WTC11 (cell line): ENCODE data around the gene ALOXE3. TPM values are rescaled to one million over a fixed set of nuclear protein-coding genes. Genes with fewer than 3 reads are reported as not detected.

Source experiments
- ATF2 ChIP-seq: sonication (generic); formaldehyde crosslinking; IDR thresholded peaks from 2 replicates; pipeline ENCODE4 v1.8.1; 2022; ENCODE audit warnings: low read depth, missing genetic modification reagents, borderline replicate concordance
- ATF3 ChIP-seq: sonication (generic); formaldehyde crosslinking; conservative IDR thresholded peaks from 2 replicates; pipeline ENCODE4 v1.8.1; 2022; ENCODE audit warnings: mild to moderate bottlenecking, missing genetic modification reagents
- ATF6 ChIP-seq: sonication (generic); formaldehyde crosslinking; IDR thresholded peaks from 2 replicates; pipeline ENCODE4 v1.8.1; 2023; ENCODE audit warnings: mild to moderate bottlenecking, missing genetic modification reagents
- CREB1 ChIP-seq: sonication (generic); formaldehyde crosslinking; IDR thresholded peaks from 2 replicates; pipeline ENCODE4 v1.8.0; 2023; ENCODE audit warnings: mild to moderate bottlenecking, missing genetic modification reagents
- CREM ChIP-seq: sonication (generic); formaldehyde crosslinking; IDR thresholded peaks from 2 replicates; pipeline ENCODE4 v1.8.1; 2022; ENCODE audit warnings: mild to moderate bottlenecking, missing genetic modification reagents, moderate library complexity
- ELF4 ChIP-seq: sonication (generic); formaldehyde crosslinking; IDR thresholded peaks from 2 replicates; pipeline ENCODE4 v1.8.1; 2022; ENCODE audit warnings: low read depth, mild to moderate bottlenecking, moderate library complexity, missing genetic modification reagents
- EMX1 ChIP-seq: fragments of 250-450 bp; sonication (Bioruptor Pico); IDR thresholded peaks from 2 replicates; pipeline ENCODE4 v1.8.0; 2021; ENCODE audit warnings: mild to moderate bottlenecking
- GABPB1 ChIP-seq: sonication (generic); formaldehyde crosslinking; IDR thresholded peaks from 2 replicates; pipeline ENCODE4 v1.8.1; 2023; ENCODE audit warnings: mild to moderate bottlenecking, missing genetic modification reagents
- HMGA2 ChIP-seq: fragments of 250-450 bp; sonication (Bioruptor Pico); IDR thresholded peaks from 2 replicates; pipeline ENCODE4 v1.4.0; 2021; ENCODE audit warnings: mild to moderate bottlenecking, moderate library complexity
- HMGXB4 ChIP-seq: sonication (generic); formaldehyde crosslinking; IDR thresholded peaks from 2 replicates; pipeline ENCODE4 v1.8.1; 2023; ENCODE audit warnings: mild to moderate bottlenecking, moderate library complexity, missing genetic modification reagents
- IRF1 ChIP-seq: sonication (generic); formaldehyde crosslinking; IDR thresholded peaks from 2 replicates; pipeline ENCODE4 v1.8.0; 2023; ENCODE audit warnings: missing genetic modification reagents
- NR2C2 ChIP-seq: sonication (generic); formaldehyde crosslinking; IDR thresholded peaks from 2 replicates; pipeline ENCODE4 v1.8.0; 2022; ENCODE audit warnings: mild to moderate bottlenecking, missing genetic modification reagents
- OVOL2 ChIP-seq: fragments of 250-450 bp; sonication (Bioruptor Pico); IDR thresholded peaks from 2 replicates; pipeline ENCODE4 v1.9.0; 2021; ENCODE audit warnings: mild to moderate bottlenecking, borderline replicate concordance
- RORB ChIP-seq: fragments of 250-450 bp; sonication (Bioruptor Pico); IDR thresholded peaks from 2 replicates; pipeline ENCODE4 v1.9.0; 2021; ENCODE audit warnings: mild to moderate bottlenecking
- USF2 ChIP-seq: sonication (generic); formaldehyde crosslinking; IDR thresholded peaks from 2 replicates; pipeline ENCODE4 v1.8.1; 2023; ENCODE audit warnings: mild to moderate bottlenecking, missing genetic modification reagents, moderate library complexity
- ZBTB21 ChIP-seq: sonication (generic); formaldehyde crosslinking; IDR thresholded peaks from 2 replicates; pipeline ENCODE4 v1.8.1; 2023; ENCODE audit warnings: mild to moderate bottlenecking, missing genetic modification reagents, borderline replicate concordance
- ZMAT4 ChIP-seq: fragments of 250-450 bp; sonication (Bioruptor Pico); IDR thresholded peaks from 2 replicates; pipeline ENCODE4 v1.9.0; 2021; ENCODE audit warnings: mild to moderate bottlenecking
- ZNF121 ChIP-seq: sonication (generic); formaldehyde crosslinking; IDR thresholded peaks from 2 replicates; pipeline ENCODE4 v1.8.0; 2023; ENCODE audit warnings: missing genetic modification reagents
- ZNF138 ChIP-seq: sonication (generic); formaldehyde crosslinking; conservative IDR thresholded peaks from 2 replicates; pipeline ENCODE4 v1.8.1; 2022; ENCODE audit warnings: mild to moderate bottlenecking, moderate library complexity, missing genetic modification reagents
- ZNF219 ChIP-seq: sonication (generic); formaldehyde crosslinking; IDR thresholded peaks from 2 replicates; pipeline ENCODE4 v1.8.0; 2023; ENCODE audit warnings: missing genetic modification reagents, mild to moderate bottlenecking, borderline replicate concordance
- ZNF263 ChIP-seq: sonication (generic); formaldehyde crosslinking; IDR thresholded peaks from 2 replicates; pipeline ENCODE4 v1.8.1; 2022; ENCODE audit warnings: low read depth, mild to moderate bottlenecking, moderate library complexity, missing genetic modification reagents
- ZNF396 ChIP-seq: fragments of 250-450 bp; sonication (Bioruptor Pico); IDR thresholded peaks from 2 replicates; pipeline ENCODE4 v1.8.0; 2021; ENCODE audit warnings: mild to moderate bottlenecking, moderate library complexity, borderline replicate concordance
- ZNF423 ChIP-seq: fragments of 250-450 bp; sonication (Bioruptor Pico); IDR thresholded peaks from 2 replicates; pipeline ENCODE4 v2.1.2; 2022; ENCODE audit warnings: mild to moderate bottlenecking, moderate library complexity
- ZNF425 ChIP-seq: fragments of 250-450 bp; sonication (Bioruptor Pico); conservative IDR thresholded peaks from 2 replicates; pipeline ENCODE4 v1.9.0; 2021; ENCODE audit warnings: mild to moderate bottlenecking
- ZNF532 ChIP-seq: fragments of 250-450 bp; sonication (Bioruptor Pico); IDR thresholded peaks from 2 replicates; pipeline ENCODE4 v1.9.0; 2021; ENCODE audit warnings: mild to moderate bottlenecking, borderline replicate concordance
- total RNA-seq: library from RNA; stranded (reverse); gene quantifications from 3 replicates; pipeline ENCODE4 v1.2.3, GENCODE V29; 2021

ALOXE3 gene
- total RNA-seq, 1 experiment from 2014 or later = 0.81 TPM

GRCh38 chr17:8109661-8110455, 8.5 kb downstream of the ALOXE3 start (continued):
- TF ChIP-seq ZNF425 (CRISPR knock-in tag) = no peak
- no peak for TF ChIP-seq ZNF138
- no peak for TF ChIP-seq ZMAT4 (CRISPR knock-in tag)
- no peak for TF ChIP-seq ZNF121 (CRISPR knock-in tag)
- TF ChIP-seq HMGXB4 (CRISPR knock-in tag) = peak; percentile 98
- TF ChIP-seq ZNF219 = no peak
- TF ChIP-seq ATF6 (CRISPR knock-in tag) = no peak
- TF ChIP-seq CREM = no peak
- no peak for TF ChIP-seq ZNF263 (CRISPR knock-in tag)
- peak; percentile 86 for TF ChIP-seq USF2
- no peak for TF ChIP-seq HMGA2 (CRISPR knock-in tag)
- no peak for TF ChIP-seq ZBTB21 (CRISPR knock-in tag)
- no peak for TF ChIP-seq ZNF532 (CRISPR knock-in tag)
- no peak for TF ChIP-seq ATF3 (CRISPR knock-in tag)
- TF ChIP-seq GABPB1 (CRISPR knock-in tag) = no peak
- TF ChIP-seq NR2C2 = no peak
- no peak for TF ChIP-seq EMX1 (CRISPR knock-in tag)
- no peak for TF ChIP-seq ELF4 (CRISPR knock-in tag)
- no peak for TF ChIP-seq ZNF396 (CRISPR knock-in tag)
- no peak for TF ChIP-seq CREB1
- TF ChIP-seq IRF1 (CRISPR knock-in tag) = no peak
- no peak for TF ChIP-seq RORB (CRISPR knock-in tag)
- TF ChIP-seq OVOL2 = no peak
- 0 out of 2 replicates have a peak, but pooled peaks have one; percentile 73 for TF ChIP-seq ATF2 (CRISPR knock-in tag)
- 0 out of 2 replicates have a peak, but pooled peaks have one; percentile 27 for TF ChIP-seq ZNF423 (CRISPR knock-in tag)
